GM12874 (cell line): ENCODE measurements around the gene TUBA3E.

Experiments used
- TF ChIP-seq, protein P1 (sequence below): IDR thresholded peaks from 2 replicates; pipeline ENCODE4 v1.5.1; 2011; ENCODE audit warnings: low read depth, mild to moderate bottlenecking, control low read depth, low read length, moderate library complexity; ENCODE audit not compliant: insufficient read depth

The TUBA3E gene

DNA sequence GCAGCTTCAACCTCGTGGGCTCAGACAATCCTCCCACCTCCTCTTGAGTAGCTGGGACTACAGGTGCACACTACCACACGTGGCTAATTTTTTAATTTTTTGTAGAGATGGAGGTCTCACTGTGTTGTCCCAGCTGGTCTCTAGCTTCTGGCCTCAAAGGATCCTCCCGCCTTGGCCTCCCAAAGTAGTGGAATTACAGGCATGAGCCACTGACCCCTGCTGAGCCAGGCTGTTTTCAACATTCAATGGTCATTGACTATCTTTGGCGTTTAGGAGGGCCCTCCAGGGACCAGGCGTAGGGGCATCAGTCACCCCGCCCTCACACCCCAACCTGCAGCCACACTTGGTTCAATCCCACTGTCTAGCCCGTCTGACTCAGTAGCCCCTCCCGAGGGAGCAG, 11.0 kb downstream of the TUBA3E start:
- TF ChIP-seq, protein P1, sequence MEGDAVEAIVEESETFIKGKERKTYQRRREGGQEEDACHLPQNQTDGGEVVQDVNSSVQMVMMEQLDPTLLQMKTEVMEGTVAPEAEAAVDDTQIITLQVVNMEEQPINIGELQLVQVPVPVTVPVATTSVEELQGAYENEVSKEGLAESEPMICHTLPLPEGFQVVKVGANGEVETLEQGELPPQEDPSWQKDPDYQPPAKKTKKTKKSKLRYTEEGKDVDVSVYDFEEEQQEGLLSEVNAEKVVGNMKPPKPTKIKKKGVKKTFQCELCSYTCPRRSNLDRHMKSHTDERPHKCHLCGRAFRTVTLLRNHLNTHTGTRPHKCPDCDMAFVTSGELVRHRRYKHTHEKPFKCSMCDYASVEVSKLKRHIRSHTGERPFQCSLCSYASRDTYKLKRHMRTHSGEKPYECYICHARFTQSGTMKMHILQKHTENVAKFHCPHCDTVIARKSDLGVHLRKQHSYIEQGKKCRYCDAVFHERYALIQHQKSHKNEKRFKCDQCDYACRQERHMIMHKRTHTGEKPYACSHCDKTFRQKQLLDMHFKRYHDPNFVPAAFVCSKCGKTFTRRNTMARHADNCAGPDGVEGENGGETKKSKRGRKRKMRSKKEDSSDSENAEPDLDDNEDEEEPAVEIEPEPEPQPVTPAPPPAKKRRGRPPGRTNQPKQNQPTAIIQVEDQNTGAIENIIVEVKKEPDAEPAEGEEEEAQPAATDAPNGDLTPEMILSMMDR = no peak

GRCh38 chr2:130186391-130186790, 11.8 kb downstream of the TUBA3E start:
- TF ChIP-seq, protein P1 = no peak

DNA sequence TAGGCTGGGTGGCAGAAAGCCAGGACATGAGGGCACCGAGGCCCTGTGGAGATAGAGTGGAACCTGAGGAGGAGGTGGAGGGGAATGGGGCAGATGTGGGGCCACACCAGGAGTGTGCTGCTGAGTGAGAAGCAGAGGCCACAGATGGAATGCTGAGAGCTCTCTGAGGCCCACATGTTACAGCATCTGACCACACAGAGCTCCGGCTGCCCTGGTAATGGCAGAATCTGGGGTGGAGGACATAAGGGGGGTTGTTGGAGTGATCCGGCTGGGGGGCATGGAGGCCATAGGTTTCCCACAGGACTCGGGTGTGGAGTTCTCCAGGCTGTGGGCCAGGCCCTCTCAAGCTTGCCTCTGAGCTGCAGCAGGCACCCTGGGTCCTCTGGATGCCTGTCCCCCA, 12.3 kb downstream of the TUBA3E start:
- TF ChIP-seq, protein P1 = no peak

- TF ChIP-seq, protein P1 = no peak
These were observed 12.8 kb downstream of the TUBA3E start for GRCh38 chr2:130185436-130185835.

DNA sequence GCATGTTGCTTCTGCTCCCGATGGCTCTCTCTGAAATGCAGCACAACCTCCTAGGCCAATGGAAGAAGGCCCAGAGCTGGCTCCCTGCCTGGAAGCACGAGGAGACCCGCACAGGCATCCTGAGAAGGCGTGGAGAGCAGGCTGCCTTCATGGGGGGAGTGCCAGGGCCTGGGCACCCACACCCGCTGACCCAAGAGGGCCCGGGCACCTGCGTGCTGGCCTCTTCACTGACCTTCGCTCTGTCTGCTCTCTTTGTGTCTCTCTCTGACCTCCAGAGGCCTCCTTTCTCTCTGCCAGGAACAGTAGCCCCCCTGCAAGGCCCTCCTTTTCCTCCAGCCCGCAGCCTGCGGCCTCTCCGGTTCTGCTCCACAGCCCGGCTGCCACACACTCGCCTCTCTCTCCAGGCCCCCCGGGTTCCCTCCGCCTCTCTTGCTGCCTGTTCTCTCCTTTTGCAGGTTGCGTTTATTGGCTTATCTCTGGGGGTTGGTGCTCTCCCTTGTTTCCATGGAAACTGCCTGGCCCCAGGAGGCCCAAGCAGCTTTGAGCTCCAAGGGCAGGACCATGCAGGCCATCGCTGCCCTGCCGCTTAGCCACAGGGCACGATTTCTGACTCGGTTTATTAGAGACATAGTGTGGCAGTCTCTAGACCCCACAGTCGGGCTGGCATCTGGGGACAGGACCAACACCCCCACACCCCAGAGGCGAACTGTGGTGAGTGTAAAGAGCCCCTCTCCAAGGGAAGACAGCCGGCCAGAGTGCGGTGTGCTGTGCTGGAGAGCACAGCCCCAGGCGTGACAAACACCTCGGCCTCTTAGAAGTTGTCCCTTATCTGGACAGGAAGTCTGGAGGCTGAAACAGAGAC, 14.5 kb downstream of the TUBA3E start:
- TF ChIP-seq, protein P1 = no peak

DNA sequence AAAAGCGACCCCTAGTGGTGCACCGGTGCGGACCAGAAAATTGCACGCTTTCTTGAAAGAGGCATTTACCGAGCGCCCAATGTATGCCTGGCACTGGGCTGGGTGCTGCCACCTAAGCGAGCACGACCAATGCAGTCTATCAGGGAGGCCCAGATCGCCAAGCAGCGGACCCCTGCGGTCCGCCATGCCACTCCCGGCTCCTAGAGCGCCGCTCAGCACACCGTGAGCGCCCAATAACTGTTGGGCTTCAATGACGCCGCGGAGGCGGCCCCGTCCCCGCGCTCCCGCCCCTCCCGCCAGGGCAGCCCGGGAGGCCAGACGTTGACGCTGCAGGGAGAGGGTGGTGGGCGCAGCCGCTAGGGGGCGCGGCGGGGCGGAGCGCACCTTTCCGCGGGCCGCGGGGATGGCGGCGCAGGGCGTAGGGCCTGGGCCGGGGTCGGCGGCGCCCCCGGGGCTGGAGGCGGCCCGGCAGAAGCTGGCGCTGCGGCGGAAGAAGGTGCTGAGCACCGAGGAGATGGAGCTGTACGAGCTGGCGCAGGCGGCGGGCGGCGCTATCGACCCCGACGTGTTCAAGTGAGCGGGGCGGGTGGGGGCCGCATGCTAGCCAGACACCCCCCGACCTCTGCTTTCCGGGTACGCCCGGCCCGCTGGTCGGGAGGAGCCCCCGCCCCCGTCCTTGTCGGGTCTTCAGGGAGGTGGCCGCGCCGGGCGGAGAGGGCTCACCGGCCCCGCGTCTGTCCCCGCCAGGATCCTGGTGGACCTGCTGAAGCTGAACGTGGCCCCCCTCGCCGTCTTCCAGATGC, 16.2 kb downstream of the TUBA3E start, which contains the start of gene MZT2B:
Gene MZT2B (plus strand): TSS at position 383 of the 803 bp plus-strand sequence. CDS start 21 bp downstream, at position 404.
- TF ChIP-seq, protein P1 = peak; percentile 78

DNA sequence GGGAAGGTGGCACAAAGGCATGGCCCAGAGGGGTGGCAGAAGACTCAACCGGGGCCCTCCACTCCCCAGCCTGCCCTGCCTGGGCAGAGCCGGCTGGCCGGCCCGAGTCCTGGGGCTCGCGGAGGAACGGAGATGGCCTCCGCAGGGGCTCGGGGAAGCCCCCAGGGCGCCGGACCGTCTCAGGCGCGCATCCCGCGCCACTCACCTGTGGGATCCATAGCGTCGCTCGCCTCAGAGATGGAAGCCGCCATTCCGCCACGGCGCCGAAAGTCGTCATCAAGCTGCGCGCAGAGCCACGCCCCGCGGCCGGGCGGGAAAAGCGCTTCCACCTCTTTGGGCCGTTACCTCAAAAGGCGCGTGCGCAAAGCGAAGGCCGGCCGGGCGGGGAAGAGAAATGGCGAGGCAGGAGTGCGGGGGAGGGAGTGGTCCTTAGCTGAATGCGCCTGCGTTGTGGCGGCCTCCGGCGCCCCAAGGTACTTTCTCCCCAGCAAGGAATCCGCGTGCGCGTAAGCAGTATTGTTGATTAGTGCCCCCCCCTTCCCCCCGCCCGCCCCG, 16.8 kb downstream of the TUBA3E start, which contains the start of gene SMPD4:
Gene SMPD4 (minus strand): TSS at position 278 of the 555 bp plus-strand sequence. CDS start 5,010 bp downstream, outside the sequence.
- TF ChIP-seq, protein P1 = no peak
